Cerebellar cortex (tissue), 1 donor: Measurements from ENCODE around the gene TNIP3.
"Not testable (repeated sequence)": the region's sequence is repeated elsewhere in the genome, so short reads cannot be mapped to it uniquely, and the experiment has no call there.

ENCODE experiments used
- DNase-seq: peaks from one replicate; pipeline ENCODE4 v3.0.0-alpha.2; 2015; ENCODE audit warnings: low spot score

TNIP3 gene

DNA sequence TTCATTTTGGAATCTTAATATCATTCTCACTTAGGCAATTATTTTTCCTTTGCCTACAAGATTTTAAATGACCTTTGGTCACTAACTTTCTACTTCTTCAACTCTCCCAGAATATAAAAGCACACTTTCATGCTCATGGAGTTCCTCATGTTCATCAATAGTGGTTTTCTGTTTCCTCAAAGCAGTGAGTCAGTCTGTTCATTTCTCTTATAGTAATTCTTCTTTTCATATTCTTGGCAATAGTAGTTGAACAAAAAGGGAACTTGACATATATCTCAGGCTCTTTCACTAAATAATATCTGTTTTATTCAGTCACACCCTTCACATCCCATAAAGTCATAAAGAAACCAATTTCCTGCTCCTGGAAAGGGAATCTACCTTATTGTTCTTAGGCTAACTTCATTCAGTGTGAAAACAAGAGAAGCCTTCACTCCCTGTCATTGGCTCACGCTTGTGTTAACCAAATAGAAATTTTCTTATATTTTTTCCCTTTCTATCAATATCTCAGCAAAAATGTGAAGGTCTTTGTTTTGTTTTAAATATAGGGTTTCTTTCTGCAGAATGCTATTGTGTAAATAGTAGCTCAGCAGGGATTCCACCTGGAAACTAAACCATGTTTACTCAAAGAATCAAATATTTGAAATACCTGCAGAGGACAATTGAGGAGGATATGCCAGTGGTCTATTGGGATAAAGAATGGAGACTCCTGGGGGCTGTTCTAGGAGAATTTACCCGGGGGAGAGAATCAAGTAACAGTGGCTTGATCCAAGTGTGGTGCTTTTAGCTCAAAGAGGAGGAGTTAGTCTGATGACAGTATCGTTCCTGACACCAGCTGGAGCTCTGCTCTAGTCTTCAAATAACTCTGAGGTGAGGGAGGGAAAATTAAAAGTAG, 13.4 kb upstream of the TNIP3 start:
- DNase-seq = no peak

DNA sequence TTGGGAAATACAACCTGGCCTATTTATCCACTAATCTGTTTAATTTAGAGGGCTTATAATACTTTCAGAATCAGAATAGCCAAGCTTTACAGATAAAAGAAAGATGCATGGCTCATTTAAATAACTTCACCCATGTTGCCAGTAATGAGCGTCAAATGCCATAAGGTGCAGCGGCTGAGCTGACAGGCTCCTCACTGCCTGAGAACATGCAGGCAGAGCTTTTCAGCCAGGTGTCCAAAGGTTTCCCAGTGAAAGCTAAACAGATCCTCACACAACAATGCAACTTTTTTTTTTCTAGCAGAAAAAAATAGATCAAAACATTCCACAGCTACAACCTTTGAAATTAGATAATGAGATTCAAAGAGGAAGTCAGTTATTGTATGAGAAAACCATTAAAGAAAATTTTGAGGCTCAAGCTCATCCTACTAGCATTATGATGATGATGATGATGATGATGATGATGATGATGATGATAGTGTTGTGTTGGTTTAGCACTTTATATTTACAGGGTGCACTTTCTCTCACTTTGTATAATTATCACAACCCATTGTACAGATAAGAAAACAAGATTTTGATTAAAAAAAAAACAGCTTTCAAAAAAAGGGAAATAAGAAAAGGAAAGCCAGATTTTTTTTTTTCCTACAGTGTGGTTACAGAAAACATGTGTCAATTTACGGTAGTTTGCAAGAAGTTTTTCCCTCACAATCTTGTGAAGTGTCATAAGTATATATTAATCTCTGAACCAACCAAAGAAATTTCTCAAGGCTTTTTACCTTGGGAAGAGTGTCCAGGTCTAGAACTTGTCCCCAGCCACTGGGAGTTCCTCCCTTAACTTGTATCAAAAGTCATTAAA, 12.2 kb upstream of the TNIP3 start:
- DNase-seq = peak; percentile 57

DNA sequence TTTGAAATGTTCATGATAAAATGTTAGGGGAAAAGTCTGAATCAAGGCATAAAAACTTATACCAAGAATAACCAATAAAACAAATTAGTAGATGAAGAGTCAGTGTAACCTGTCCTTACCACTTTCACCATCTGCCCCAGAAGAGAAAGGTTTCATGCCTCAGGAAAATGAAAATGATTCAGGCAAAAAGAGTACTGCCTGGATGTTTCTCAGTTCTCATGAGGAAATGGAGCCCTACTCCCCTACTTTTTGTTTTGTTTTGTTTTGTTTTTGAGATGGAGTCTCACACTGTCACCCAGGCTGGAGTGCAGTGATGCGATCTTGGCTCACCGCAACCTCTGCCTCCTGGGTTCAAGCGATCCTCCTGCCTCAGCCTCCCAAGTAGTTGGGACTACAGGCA, 7.4 kb upstream of the TNIP3 start:
- DNase-seq = not testable (repeated sequence)

DNA sequence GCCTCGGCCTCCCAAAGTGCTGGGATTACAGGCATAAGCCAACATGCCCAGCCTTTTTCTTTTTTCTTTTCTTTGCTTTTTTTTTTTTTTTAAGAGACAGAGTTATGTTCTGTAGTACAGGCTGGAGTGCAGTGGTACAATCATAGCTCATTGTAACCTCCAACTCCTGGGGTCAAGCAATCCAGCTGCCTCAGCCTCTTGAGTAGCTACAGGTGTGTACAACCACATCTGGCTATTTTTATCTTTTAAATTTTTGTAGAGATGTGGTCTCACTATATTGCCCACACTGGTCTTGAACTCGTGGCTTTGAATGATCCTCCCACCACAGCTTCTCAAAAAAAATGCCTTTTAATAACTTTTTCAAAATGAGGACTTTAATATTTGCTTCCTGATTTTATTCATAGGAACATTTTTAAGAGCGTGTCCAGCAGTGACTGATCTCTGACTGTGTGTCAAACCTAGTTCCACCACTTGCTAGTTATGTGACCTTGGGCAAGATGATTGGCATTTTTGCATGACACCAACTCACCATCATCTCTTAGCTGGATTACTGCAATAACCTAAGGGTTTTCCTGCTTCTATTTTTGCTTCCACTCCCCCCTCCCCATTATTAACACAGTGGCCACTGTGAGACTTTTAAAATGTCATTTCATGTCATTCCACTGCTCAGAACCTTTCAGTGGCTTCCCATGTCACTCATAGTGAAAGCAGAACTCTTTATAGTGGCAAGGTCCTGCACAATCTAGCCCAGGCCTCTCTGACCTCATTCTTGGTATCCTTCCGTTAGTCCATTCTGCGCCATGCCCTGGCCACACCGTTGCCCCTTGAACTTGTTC, 4.5 kb upstream of the TNIP3 start:
- DNase-seq = no peak

DNA sequence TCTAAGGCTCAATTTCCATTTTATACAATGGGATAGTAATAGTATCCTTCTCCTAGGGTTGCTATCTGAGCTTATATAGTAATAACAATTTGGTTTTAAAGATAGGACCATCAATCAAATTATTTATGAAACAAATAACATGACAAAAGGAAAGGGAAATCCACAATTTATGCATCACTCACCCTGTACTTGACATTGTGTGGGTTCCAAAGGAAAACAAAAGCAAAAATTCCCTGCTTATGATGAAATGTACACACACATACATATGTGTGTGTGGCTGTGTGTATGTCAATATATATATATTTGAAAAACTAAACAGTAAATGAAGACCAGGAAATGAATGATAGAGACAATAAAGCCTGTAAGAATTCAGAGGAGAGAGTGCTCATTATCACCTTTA, 2.9 kb upstream of the TNIP3 start:
- DNase-seq = no peak

DNA sequence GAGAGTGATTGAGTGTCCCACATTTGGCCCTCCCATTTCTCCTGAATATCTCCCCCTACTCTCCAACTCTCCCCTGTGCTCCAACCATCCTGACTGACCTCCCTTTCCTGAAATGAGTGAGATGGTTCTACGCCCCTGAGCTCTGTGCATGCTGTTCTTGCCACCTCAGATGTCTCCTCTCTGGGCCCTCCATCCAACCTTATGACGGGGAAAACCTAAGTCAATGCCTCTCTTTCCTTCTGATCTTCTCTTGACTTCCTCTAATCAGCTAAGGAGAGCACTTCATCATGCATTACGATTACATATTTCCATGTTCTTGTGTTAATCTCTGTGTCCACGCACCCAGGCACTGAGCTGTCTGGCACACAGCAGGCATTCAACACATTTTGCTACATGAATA, 1.1 kb upstream of the TNIP3 start:
- DNase-seq = no peak

- peak; percentile 23 for DNase-seq
These were observed 7.0 kb downstream of the TNIP3 start for GRCh38 chr4:121156822-121157769.

- DNase-seq = peak; percentile 19
These were observed 8.2 kb downstream of the TNIP3 start for GRCh38 chr4:121155893-121156292.

GRCh38 chr4:121154103-121154515, 10.0 kb downstream of the TNIP3 start:
- DNase-seq = no peak

DNA sequence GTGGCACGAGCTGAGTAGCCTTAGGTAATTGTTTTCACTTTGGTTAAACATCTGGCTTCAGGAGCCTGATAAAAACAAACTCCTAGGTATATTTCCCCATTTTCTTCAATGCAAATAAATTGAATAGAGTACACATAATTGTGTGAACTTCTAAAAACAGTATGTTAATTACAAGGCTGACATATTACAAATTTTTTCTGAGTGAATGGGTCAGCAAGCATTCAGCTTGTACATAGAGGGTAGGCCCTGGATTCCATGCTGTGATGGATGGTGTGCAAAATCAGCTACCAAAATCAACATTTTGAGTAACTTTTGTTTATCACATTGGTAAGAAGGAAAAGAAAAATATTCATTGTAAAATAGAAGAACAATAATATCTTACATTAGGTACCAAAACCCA, 12.2 kb downstream of the TNIP3 start:
- DNase-seq = no peak

GRCh38 chr4:121150486-121150885, 13.6 kb downstream of the TNIP3 start:
- no peak for DNase-seq

- DNase-seq = peak; percentile 17
These were observed 14.1 kb downstream of the TNIP3 start for GRCh38 chr4:121150003-121150402.

DNA sequence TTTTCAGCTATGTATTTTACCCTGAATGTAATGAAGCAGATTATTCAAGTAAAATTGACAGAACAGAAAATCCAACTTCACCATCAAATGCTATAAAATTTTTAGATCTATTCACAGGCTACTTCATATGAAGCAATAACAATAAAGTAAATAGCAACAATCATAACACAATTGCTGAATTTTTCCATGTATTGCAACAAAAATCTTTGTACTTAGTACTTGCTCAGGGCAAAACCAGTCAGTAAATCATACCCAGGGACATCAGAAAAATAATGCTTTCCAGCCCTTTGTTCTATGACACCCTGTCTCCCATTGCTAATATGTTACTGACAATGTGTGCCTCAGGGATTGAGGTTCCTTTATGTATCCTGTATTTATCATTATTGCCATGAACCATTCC, 15.5 kb downstream of the TNIP3 start:
- DNase-seq = no peak

- DNase-seq = no peak
These were observed 16.1 kb downstream of the TNIP3 start for GRCh38 chr4:121148000-121148399.

- DNase-seq = no peak
These were observed 17.6 kb downstream of the TNIP3 start for GRCh38 chr4:121146530-121146929.

GRCh38 chr4:121145430-121145829, 18.7 kb downstream of the TNIP3 start:
- DNase-seq = no peak

DNA sequence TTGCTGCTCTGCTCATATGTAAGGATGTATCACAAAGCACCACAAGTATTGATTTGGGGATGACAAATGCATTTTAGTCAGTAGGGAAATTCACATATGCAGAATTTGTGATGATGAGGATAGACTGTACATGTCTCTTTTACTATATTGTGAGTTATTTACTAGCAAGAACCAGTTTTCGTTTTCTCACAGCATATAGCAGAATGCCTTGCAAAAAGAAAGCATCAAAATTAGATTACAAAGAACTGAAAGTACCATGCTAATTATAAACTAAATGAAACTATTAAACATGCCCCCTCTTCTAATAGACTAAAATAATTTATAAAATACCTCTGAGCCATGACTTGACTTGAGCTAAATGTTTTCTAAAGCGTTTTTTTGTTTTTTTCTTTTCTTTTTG, 20.1 kb downstream of the TNIP3 start:
- DNase-seq = no peak

- no peak for DNase-seq
These were observed 21.0 kb downstream of the TNIP3 start for GRCh38 chr4:121143131-121143530.

DNA sequence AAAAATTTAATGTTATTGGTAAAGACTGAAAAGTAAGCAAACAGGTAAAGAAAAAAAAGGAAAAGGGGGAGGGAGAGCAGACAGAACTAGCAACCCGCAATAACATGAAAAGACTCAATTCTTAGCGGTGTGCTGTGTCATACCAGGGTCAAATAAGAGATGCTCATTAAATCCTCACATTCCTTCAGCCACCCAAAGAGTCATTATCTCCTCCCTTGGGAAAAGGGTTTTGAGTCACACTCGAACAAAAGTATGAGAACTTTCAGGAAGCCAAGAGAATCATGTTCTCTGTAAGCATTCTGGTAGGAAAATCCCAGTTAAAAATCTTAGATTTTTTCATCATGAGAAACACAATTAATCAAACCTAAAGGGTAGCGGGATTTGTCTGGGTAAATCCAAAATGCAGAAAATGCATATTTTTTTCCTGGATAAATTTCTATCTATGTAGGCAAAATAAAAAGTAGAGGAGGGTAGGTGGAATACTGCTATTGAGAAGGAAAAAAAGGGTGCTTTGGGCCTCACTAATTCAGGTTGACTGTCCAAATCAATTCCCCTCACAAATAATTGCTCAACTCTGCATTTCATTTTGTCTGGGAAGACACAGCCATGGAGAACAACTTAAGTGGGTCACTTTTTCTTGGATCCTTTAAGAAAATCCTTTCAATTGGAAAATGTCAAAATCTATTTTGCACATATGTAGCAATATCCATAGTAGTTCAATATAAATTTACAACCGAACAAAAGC, 23.2 kb downstream of the TNIP3 start:
- DNase-seq = no peak

DNA sequence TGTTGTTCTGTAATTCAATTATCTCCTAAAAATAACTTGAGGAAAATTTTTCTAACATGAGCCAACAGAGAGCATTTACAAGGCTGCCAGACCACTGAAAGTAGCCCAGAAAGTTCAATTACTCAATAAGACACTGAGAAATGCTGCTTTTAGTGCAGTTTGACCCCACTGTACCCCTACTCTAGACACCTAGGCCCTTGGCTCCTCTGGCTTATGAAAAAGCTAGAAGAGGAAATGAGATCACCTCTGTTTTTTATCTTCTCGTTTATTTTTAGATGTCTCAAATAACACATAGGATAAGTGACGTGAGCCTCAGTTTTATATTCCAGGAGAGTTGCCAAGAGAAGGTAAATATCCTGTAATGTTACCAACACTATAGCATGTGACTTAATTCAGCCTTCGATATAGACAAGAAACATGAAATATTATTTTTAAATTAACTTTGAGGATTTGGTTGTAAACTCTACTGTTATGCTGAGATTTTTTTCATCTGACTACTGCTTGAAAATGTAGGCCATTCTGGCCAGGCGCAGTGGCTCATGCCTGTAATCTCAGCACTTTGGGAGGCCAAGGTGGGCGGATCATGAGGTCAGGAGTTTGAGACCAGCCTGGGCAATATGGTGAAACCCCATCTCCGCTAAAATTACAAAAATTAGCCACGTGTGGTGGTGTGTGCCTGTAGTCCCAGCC, 24.4 kb downstream of the TNIP3 start:
- no peak for DNase-seq
